NK-92 treated with Interleukin-12 subunit alpha and Interleukin-12 subunit beta, amount 100 ng/mL, for 24 hours (cell line): ENCODE results near the gene CMIP.
"Not testable (repeated sequence)": the region's sequence is repeated elsewhere in the genome, so short reads cannot be mapped to it uniquely, and the experiment has no call there.

Experiments used
- DNase-seq: peaks from one replicate; lab custom pipeline; 2025; lab: John Stamatoyannopoulos, UW

The CMIP gene

DNA sequence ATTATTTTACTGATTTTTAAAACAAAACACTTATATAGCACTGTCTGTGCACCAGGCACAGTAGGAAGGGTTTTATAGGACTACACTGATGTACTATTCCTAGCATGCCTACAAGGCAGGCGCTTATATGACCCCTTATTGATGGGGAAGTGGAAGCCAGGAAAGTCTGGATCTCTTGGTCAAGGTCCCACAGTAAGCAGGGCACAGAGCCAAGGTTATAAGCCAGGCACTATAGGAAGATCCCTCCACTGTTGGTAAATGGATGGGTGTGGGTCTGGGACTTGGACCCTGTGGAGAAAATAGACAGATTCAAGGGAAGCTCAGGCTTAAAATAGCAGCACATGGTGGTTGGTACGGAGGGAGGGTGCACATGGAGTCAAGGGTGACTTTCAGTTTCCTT, 275.4 kb downstream of the CMIP start:
- DNase-seq = no peak

DNA sequence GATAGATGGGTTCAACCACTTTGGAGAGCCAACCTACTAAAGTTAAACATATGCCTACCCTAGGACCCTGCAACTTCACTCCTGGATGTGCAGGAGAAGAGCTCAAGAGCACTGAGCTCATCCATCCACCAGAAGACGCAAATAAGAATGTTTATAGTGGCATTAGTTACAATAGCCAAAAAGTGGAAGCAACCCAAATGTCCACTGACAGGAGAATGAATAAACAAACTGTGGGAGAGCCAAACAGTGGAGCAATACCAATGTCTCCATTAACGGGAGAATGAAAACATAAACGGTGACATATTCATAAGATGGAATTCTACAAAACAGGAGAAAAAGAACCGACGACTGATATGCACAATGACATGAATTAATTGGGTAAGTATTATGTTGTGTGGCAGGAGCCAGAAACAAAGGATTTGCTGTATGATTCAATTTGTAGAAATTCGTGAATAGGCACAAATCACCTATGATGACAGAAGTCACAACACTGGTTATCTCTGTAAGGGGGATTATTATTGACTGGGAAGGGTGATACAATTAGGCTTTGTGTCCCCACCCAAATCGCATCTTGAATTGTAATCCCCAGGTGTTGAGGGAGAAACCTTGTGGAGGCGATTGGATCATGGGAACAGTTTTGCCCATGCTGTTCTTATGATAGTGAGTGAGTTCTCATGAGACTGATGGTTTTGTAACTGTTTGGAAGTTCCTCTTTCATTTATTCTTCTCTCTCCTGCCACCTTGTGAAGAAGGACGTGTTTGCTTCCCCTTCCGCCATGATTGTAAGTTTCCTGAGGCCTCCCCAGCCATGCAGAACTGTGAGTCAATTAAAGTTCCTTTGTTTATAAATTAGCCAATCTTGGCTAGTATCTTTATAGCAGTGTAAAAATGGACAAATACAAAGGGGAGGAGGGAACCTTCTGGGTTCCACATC, 276.6 kb downstream of the CMIP start:
- no peak for DNase-seq

DNA sequence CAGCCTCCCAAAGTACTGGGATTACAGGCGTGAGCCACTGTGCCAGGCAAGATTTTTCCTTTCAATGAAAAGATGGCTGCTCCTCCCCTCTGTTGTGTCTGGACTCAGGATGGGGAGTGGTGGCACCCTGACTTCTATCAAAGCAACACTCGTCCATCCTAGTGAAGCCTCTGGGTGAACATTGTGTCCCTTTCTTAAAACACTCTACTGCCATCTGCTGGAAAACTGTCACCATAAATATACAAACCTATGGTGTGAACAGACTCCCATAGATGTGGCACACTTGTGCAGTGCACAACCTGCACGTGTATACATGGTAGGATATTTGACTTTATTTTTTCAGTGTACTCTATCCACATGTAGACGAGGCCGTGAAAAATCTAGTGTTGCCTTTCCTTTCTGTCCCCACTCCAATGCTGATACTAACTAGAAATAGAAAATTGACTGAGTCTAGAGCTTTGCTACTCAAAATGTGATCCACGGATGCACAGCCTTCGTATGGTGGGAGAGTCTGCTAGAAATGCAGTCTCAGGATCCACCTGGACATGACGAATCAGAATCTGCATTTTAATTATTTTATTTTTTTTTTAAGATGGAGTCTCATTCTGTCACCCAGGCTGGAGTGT, 278.6 kb downstream of the CMIP start:
- no peak for DNase-seq

DNA sequence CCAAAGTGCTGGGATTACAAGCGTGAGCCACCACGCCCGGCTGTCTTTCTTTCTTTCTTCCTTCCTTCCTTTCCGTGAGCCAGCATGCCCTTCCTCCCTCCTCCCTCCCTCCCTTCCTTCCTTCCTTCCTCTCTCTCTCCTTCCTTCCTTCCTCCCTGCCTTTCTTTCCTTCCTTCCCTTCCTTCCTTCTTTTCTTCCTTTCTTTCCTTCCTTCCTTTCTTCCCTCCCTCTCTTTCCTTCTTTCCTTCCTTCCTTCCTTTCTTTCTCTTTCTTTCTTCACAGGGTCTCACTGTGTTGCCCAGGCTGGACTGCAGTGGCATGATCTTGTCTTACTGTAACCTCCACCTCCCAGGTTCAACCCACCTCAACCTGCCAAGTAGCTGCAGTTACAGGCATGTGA, 283.8 kb downstream of the CMIP start:
- no peak for DNase-seq

DNA sequence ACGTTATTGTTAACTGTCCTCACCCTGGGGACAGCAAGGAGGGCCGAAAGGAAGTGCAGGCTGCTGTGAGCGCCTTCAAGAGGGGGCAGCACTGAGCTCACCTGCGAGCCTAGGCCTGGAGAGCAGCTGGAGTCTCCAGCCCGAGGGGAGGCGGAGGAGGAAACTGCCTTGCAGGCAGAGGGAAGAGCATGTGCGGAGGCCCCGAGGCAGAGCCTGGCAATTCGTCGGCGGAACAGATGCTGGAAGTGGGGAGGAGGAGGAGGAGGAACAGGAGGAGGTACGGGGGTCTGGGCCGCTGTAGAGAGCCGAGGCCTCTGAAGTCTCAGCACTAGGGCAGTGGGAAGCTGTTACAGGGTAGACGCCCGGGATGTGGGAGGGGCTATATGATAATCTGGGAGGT, 284.8 kb downstream of the CMIP start:
- no peak for DNase-seq

DNA sequence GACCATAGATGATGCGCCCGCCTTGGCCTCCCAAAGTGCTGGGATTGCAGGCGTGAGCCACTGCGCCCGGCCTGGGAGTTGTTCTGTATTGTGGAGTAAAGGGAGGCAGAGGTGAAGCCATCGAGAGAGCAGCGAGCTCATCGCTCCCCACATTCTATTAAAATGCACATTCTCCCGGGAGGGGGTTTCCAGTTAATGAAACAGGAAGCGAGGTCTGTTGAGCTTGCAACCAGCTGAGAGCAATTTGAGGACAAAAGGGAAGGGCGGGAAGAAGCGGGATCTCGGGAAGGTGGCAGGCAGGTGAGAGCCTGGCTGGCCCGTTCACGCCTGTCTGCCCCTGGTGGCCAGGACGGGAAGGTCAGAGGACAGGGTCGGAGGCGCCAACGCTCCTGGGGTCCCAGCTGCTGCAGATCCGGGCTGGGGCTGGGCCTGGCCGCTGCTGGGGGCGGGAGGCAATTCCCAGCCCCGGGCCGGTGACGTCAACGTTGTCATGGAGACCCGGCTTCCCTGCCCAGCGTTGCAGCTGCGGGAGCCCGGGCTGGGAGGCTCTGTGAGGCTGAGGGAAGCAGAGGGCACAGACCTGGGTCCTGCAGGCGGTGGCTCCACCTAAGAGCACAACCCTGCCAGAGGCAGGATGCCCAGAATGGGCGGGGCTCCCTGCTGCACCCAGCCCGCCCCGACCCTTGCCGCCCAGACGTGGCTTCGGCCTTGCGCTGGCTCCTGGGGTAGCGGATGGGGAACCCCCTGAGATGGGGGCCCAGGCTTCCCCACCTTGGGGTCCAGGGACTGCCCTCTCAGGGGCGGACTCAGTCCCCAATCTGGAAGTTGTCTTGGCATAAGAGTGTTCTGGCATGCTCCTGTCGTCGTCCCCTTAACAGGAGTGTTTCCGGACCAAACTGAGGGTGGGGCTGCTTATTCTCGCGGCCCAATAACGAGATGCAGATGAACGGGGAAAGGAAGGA, 285.8 kb downstream of the CMIP start:
- no peak for DNase-seq

DNA sequence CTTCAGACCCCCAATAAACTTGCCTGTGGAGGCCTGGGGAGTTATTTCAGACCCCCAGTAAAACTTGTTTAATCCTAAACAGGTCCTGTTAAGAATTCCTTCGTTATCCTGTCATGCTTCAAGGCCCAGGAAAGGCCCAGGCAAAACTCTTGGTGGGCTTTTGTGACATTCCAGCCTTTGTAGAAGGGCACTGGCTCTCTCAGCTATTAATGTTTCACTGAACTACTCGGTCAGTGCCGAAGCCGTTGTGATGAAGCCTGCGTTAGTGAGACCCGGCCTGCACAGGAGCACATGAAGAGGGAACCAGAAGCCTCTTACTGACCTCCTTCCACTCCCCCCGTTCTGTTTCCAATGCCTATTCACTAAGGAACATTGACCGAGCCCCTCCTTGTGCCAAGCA, 287.0 kb downstream of the CMIP start:
- DNase-seq = no peak

DNA sequence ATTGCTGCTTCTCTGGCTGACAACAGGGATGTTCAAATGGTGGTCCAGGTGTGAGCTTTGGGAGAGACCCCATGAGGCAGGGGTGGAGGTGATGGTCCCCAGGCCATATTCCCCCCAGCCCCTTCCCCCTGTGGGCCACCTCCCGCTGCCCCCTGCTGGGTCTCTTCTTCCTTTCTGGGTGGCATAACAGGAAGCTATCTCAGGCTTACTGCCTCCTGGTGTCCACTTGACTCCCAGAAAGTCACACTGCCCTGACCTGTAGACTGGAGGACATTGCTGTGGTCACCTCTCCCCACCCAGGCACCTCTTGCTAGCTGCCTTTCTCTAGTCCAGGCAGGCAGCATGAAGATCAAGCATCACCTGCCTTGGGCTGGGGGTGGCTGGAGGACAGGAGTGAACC, 288.1 kb downstream of the CMIP start:
- DNase-seq = no peak

DNA sequence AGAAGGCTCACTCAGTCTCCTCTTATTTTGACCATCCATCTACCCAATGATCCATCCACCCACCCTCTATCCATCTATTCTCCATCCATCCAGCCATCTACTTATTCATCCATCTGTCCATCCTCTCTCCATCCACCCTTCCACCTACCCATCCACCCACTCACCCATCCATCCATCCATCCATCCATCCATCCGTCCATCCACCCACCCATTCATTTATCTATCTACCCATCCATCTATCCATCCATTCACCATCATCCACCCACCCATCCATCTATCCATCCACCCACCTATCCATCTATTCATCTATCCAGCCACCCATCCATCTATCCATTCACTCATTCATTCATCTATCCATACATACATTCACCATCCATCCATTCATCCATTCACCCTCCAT, 288.7 kb downstream of the CMIP start:
- DNase-seq = no peak

DNA sequence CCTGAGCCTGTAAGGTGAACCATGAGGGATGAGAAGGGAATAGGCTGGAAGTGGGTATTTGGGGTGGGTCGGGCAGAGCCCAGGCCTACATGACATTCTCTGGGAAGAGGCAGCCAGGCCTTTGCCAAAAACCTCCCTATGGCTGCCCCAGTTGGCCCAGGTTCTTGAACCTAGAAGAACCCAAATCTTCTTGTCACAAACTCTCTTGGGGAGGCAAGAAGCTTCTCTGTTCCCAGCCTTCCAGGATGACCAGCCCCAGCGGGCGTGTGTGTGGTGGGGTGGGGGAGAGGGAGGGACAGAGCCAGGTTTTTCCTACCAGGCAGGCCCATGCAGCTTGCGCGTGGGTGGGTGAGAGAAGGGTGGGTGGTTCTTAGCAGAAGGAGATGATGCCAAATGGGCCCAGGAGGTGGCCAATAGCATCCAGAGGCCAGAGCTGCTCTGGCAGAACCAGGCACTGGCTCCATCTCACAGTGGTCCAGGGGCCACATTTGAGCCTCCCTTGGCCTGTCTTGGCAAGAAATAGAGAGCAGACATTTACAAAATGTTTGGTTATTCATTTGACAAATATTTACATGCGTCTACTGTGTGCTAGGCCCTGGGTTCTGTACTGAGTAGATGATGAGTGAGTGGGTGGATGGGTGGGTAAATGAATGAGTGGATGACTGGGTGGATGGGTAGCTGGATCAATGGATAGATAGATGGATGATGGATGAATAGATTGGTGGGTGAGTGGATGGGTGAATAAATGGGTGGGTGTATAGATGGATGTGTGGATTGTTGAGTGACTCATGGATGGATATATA, 290.2 kb downstream of the CMIP start:
- DNase-seq = no peak

DNA sequence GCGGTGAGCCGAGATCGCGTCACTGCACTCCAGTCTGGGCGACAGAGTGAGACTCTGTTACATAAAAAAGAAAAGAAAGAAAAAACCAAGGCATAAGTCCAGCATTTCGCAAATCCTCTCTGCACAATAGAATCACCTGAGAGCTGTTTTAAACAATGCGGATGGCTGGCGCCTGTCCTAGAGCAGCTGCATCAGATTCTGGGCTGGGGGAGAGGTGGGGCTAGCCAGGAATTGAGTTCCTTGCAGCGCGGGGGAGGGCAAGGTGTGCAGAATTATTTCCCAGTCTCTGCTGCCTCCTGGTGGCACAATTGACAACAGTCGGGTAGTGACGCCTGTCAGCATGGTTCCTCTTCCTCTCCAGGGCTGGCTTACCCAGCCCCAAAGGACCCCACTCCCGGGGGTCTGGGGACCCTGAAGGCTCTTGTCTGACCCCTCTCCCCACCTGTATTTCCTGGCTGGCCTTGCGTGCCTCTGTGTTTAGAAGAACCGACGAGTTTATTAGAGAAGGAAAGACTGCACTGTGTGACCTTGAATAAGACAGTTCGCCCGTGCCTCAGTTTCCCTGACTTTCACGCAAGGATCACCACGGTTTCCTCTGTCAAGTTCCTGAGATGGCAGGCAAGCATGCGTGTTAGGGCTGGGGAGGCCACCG, 293.4 kb downstream of the CMIP start:
- DNase-seq = peak; percentile 48

DNA sequence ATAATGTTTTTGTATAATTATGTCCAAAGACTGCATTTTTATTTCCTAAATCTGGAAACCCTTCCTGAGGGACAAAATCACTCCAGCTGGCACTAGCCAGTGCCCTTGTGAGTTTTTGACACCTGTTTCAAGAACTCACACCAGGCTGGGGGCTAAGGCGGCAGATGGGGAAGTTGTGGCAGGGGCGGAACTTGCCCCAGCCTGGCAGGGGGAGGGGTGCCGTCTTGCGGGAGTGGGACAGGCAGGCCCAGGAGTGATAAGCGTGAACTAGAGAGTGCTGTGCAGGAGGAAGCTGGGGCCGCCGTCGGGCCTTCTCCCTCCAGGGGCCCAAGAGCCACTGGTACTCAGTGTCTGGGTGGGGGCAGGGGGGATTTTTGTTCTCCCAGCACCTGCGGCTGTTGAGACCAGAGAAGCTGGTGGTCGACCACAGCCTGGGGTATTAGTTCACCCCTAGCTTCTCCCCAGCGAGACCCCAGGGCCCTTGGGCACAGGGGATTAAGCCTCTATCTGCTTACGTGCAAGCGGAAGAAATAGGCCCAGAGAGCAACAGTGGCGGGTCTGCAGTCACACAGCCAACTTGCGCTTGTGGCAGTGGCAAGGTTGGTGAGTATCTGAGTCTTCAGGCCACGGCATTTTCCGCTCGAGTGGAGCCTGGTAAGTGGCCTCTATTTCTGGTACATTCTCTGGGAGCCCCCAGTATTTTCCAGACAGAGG, 294.3 kb downstream of the CMIP start:
- DNase-seq = no peak

DNA sequence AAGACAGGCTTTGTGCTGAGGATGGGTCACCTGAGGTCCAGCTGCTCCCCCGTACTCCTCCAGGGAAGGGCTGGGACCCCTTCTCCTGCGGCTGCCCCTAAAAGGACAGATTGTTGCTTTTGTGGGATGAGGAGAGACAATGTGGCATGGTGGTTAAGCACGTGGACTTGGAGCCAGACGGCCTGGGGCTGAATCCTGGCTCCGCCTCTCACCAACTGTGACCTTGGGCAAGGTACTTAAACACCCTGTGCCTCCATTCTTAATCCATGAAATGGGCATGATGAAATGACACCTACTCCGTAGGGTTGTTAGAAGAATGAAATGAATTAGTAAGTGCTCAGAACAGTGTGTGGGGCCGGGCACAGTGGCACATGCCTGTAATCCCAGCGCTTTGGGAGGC, 294.9 kb downstream of the CMIP start:
- DNase-seq = no peak

DNA sequence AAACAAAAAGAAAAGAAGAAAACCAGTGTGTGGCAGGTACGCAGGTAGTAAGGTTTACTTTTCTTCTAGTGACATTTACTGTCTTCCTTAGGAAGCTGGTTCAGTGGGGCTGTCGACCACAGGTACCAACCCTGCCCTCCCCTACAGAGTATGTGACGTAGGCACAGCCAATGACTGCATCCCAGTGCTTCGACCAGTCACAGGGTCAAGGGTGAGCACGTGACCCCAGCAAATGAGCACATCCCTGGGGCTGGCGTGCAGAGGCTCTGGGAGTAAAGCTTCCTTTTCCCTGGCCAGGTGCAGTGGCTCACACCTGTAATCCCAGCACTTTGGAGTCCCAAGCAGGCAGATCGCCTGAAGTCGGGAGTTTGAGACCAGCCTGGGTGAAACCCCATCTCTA, 295.6 kb downstream of the CMIP start:
- DNase-seq = no peak

DNA sequence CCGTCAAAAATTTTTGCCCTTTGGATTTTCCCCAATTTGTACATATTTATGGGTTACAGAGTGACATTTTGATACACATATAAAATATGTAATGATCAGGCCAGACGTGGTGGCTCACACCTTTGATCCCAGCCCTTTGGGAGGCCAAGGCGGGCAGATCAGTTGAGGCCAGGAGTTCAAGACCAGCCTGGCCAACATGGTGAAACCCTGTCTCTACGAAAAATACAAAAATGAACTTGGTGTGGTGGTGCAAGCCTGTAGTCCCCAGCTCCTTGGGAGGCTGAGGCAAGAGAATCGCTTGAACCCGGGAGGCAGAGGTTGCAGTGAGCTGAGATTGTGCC, 296.8 kb downstream of the CMIP start:
- DNase-seq = not testable (repeated sequence)

DNA sequence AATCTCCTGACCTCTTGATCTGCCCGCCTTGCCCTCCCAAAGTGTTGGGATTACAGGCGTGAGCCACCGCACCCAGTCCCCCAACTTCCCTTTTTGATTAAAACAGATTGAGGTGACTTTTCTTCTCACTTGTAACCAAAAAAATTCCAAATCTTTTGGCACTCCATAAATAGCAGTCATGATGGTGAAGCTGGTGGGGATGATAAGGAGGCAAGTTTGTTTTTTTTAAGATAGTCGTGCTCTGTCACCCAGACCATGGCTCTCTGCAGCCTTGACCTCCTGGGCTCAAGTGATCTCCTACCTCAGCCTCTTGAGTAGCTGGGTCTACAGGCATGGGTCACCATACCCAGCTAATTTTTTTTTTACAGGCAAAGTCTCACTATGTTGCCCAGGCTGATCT, 299.8 kb downstream of the CMIP start:
- no peak for DNase-seq

DNA sequence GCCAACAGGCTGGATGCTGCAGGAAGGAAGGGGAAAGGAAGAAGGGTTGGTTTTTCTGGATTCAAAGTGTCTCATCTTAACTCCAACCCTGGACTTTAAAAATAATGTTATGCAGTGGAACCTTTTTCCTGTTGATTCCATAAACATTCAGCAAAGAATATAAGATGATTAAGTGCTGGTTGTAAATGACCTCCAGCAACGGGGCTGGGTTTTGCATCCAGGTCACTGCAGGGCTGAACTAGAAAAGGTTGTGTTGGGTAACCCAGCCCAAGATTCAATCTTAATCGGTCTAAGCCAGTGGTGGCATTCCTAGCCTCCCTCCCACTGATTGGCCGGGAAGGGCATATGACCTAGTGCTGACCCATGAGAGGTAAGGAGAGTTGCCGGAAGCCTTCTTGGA, 300.3 kb downstream of the CMIP start:
- DNase-seq = no peak

DNA sequence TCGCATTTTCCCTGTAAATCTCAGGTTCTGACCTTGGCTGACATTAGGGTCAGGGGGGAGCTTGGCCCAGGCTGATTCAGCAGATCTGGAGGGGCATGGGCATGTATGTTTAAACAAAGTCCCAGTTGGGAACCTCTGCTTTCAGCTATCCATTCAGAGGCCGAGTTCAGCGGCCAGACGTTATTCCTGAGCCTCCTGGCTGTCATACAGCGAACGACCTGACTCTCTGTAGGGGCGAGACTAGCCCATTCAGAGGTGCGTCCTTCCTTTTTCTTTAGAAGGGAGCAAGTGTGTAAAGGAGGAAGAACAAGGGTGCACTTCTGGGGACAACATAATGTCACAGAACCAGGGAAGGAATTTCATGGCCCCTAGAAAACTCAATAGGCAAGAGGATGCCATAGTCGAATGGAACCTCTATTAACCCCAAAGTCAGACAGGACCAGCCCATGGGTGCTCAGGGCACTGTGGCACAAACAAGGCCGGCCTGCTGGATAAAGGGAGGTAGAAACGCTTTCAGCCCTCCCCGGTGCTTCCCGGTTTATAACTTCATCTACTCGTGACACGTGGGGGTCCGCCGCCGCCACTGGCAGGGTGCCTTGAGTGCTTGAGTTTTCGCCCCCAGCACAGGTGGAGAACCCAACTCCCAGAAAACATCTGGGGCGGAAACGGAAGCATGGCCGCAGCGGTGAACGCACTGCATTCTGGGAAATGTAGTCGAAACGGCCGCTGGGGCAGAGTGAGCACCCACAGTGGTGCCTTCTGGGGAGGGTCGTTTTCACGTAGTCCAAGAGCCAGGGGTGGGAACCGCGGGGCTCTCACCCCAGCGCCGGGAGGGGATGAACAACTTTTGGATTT, 301.3 kb downstream of the CMIP start:
- peak; percentile 60 for DNase-seq

DNA sequence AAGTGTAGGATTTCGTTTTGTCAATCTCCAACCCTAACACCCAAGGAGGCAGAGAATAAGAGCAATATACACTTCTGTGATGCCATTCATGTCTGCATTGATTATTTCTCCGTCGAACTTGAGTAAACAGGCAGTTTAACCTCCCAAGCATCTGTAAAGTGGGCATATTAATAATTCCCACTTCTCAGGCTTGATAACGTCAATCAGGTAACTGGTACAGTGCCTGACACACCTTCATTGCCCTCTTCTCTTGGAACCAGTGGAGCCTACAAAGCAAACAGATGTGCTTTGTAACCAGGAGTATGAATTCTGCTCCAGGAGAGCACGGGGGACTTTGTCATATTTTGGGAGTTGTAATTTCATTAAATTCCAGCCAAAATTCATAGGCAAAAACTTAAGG, 302.0 kb downstream of the CMIP start:
- no peak for DNase-seq
